GM12875 (cell line): Measurements from ENCODE around the gene CPT1A.

Experiments
- H3K4me3 ChIP-seq: one replicate; pipeline ENCODE4 v1.5.1; 2011; ENCODE audit warnings: low read depth, low read length, control low read depth
- CTCF ChIP-seq: IDR thresholded peaks from 2 replicates; pipeline ENCODE4 v1.5.1; 2011; ENCODE audit warnings: low read depth, mild to moderate bottlenecking, control low read depth, inconsistent platforms, low read length, moderate library complexity, borderline replicate concordance; ENCODE audit not compliant: insufficient read depth

CPT1A gene

GRCh38 chr11:68796801-68797200 is 44.9 kb downstream of the CPT1A start:
- no peak overlapping the region for H3K4me3 ChIP-seq
- TF ChIP-seq CTCF: no peak

GRCh38 chr11:68792400-68792966 is 49.2 kb downstream of the CPT1A start:
- no peak overlapping the region for H3K4me3 ChIP-seq
- TF ChIP-seq CTCF: no peak

- no peak overlapping the region for H3K4me3 ChIP-seq
- TF ChIP-seq CTCF: no peak
These were observed 57.1 kb downstream of the CPT1A start for GRCh38 chr11:68784653-68785052.

GRCh38 chr11:68783216-68783821 is 58.4 kb downstream of the CPT1A start:
- no peak overlapping the region for H3K4me3 ChIP-seq
- no peak for TF ChIP-seq CTCF

GRCh38 chr11:68782711-68783110 is 59.0 kb downstream of the CPT1A start:
- TF ChIP-seq CTCF: no peak

GRCh38 chr11:68780829-68781228 is 60.9 kb downstream of the CPT1A start:
- TF ChIP-seq CTCF: no peak
- H3K4me3 ChIP-seq: no peak overlapping the region

More at GRCh38 chr11:68782711-68783110, 59.0 kb downstream of the CPT1A start:
- H3K4me3 ChIP-seq: no peak overlapping the region

- TF ChIP-seq CTCF: no peak
- H3K4me3 ChIP-seq: no peak overlapping the region
These were observed 63.5 kb downstream of the CPT1A start for GRCh38 chr11:68778205-68778604.
